Astrocyte of the cerebellum (primary cell): ENCODE results near the gene ITGB2.
"Not testable (repeated sequence)": the region's sequence is repeated elsewhere in the genome, so short reads cannot be mapped to it uniquely, and the experiment has no call there.

Experiments
- DNase-seq: peaks from one replicate; pipeline ENCODE4 v3.0.0-alpha.2; 2011; ENCODE audit warnings: low read depth
- H3K4me3 ChIP-seq: 2 replicates; pipeline ENCODE4 v1.5.1; 2011; ENCODE audit warnings: mild to moderate bottlenecking, low read depth, low read length, moderate library complexity
- CTCF ChIP-seq: IDR thresholded peaks from 2 replicates; pipeline ENCODE4 v1.5.1; 2012; ENCODE audit warnings: low read length, low read depth, moderate library complexity, mild to moderate bottlenecking; ENCODE audit errors: missing control alignments
- in situ Hi-C: cut with HindIII; loops from 2 replicates; pipeline ENCODE4 v1.10.0; 2017; ENCODE audit warnings: low sequenced_read_pairs

ITGB2 gene

GRCh38 chr21:44886113-44887075 lies 34.3 kb downstream of the ITGB2 start:
- H3K4me3 ChIP-seq = no peak overlapping the region
- in situ Hi-C loops = no loop called here
- no peak for TF ChIP-seq CTCF
- no peak for DNase-seq

GRCh38 chr21:44885615-44886014 lies 35.1 kb downstream of the ITGB2 start:
- no peak for TF ChIP-seq CTCF
- in situ Hi-C loops = no loop called here

GRCh38 chr21:44884097-44884496 lies 36.6 kb downstream of the ITGB2 start:
- H3K4me3 ChIP-seq = no peak overlapping the region
- TF ChIP-seq CTCF = no peak
- in situ Hi-C loops = no loop called here
- DNase-seq = no peak

More at GRCh38 chr21:44885615-44886014, 35.1 kb downstream of the ITGB2 start:
- no peak for DNase-seq
- no peak overlapping the region for H3K4me3 ChIP-seq

GRCh38 chr21:44883250-44883649 lies 37.4 kb downstream of the ITGB2 start:
- no peak for DNase-seq
- in situ Hi-C loops = no loop called here
- H3K4me3 ChIP-seq = no peak overlapping the region
- no peak for TF ChIP-seq CTCF

GRCh38 chr21:44881198-44881872 lies 39.4 kb downstream of the ITGB2 start:
- DNase-seq = peak; percentile 43
- no peak overlapping the region for H3K4me3 ChIP-seq
- in situ Hi-C loops = no loop called here
- no peak for TF ChIP-seq CTCF

GRCh38 chr21:44880405-44881197 lies 40.1 kb downstream of the ITGB2 start:
- no peak for DNase-seq
- in situ Hi-C loops = no loop called here
- no peak overlapping the region for H3K4me3 ChIP-seq
- TF ChIP-seq CTCF = no peak

- H3K4me3 ChIP-seq, DNase-seq: not testable (repeated sequence)
- in situ Hi-C loops = loop anchor here (5.0 to 10.0 kb wide), 2 partner anchors 74 to 248 kb away; partner anchors contain the start of gene UBE2G2
Observed at GRCh38 chr21:44879238-44879637, 41.5 kb downstream of the ITGB2 start.
